GM18508 (cell line): ENCODE results near the gene ASXL1.
"Not testable (repeated sequence)": the region's sequence is repeated elsewhere in the genome, so short reads cannot be mapped to it uniquely, and the experiment has no call there.

Experiments
- ATAC-seq: cut with Tn5 transposase; IDR thresholded peaks from one replicate; pipeline ENCODE4 v1.9.1; 2021; ENCODE audit warnings: moderate number of reproducible peaks; ENCODE audit not compliant: insufficient read depth, unreplicated experiment

Gene ASXL1

GRCh38 chr20:32357869-32358631 lies at the start of gene ASXL1:
TSS of gene ASXL1 (plus strand) at chr20:32358331. CDS start at chr20:32358776, 445 bp downstream.
- peak; percentile 46 for ATAC-seq

- ATAC-seq: no peak
Observed at GRCh38 chr20:32312718-32313424, 45.3 kb upstream of the ASXL1 start.

GRCh38 chr20:32314768-32315167 lies 43.4 kb upstream of the ASXL1 start:
- no peak for ATAC-seq

- ATAC-seq: no peak
Observed at GRCh38 chr20:32315399-32315798, 42.7 kb upstream of the ASXL1 start.

GRCh38 chr20:32315891-32316290 lies 42.2 kb upstream of the ASXL1 start:
- no peak for ATAC-seq

GRCh38 chr20:32316667-32317066 lies 41.5 kb upstream of the ASXL1 start:
- ATAC-seq: no peak

- no peak for ATAC-seq
Observed at GRCh38 chr20:32319100-32319499, 39.0 kb upstream of the ASXL1 start.

- ATAC-seq: no peak
Observed at GRCh38 chr20:32320305-32320704, 37.8 kb upstream of the ASXL1 start.

GRCh38 chr20:32321390-32321789 lies 36.7 kb upstream of the ASXL1 start:
- no peak for ATAC-seq

- ATAC-seq: not testable (repeated sequence)
Observed at GRCh38 chr20:32322260-32322659, 35.9 kb upstream of the ASXL1 start.

- not testable (repeated sequence) for ATAC-seq
Observed at GRCh38 chr20:32323761-32324160, 34.4 kb upstream of the ASXL1 start.

GRCh38 chr20:32325706-32326503 lies 32.2 kb upstream of the ASXL1 start:
- no peak for ATAC-seq

- no peak for ATAC-seq
Observed at GRCh38 chr20:32326504-32326845, 31.7 kb upstream of the ASXL1 start.

- ATAC-seq: no peak
Observed at GRCh38 chr20:32327087-32327681, 30.9 kb upstream of the ASXL1 start.

- no peak for ATAC-seq
Observed at GRCh38 chr20:32329817-32330554, 28.1 kb upstream of the ASXL1 start.

- no peak for ATAC-seq
Observed at GRCh38 chr20:32330555-32330897, 27.6 kb upstream of the ASXL1 start.

GRCh38 chr20:32332614-32333013 lies 25.5 kb upstream of the ASXL1 start:
- ATAC-seq: no peak

GRCh38 chr20:32333181-32333987 lies 24.7 kb upstream of the ASXL1 start:
- no peak for ATAC-seq
